Breast epithelium (tissue), 3 donors: Measurements from ENCODE around the gene ENOX1.

ENCODE experiments used
- POLR2A ChIP-seq: fragments of 450-650 bp; IDR thresholded peaks from one replicate; pipeline ENCODE4 v1.6.1; 2016; ENCODE audit warnings: antibody characterized with exemption, mild to moderate bottlenecking, moderate library complexity
- TF ChIP-seq, protein P1 (sequence below), 3 donors: fragments of 450-650 bp; IDR thresholded peaks; one replicate each; pipeline ENCODE4 v1.5.1; 2016 to 2017; ENCODE audit warnings: antibody characterized with exemption in 3 of 3, mild to moderate bottlenecking in 3 of 3, moderate library complexity in 3 of 3

GRCh38 chr13:43799191-43799590, 12.4 kb upstream of the ENOX1 start:
- TF ChIP-seq, protein P1, sequence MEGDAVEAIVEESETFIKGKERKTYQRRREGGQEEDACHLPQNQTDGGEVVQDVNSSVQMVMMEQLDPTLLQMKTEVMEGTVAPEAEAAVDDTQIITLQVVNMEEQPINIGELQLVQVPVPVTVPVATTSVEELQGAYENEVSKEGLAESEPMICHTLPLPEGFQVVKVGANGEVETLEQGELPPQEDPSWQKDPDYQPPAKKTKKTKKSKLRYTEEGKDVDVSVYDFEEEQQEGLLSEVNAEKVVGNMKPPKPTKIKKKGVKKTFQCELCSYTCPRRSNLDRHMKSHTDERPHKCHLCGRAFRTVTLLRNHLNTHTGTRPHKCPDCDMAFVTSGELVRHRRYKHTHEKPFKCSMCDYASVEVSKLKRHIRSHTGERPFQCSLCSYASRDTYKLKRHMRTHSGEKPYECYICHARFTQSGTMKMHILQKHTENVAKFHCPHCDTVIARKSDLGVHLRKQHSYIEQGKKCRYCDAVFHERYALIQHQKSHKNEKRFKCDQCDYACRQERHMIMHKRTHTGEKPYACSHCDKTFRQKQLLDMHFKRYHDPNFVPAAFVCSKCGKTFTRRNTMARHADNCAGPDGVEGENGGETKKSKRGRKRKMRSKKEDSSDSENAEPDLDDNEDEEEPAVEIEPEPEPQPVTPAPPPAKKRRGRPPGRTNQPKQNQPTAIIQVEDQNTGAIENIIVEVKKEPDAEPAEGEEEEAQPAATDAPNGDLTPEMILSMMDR (IDR thresholded peaks at IDR 0.05): no peak
- TF ChIP-seq POLR2A: no peak
